Liver (tissue), 9 donors: Measurements from ENCODE around the gene TNFRSF6B. TPM values are rescaled to one million over a fixed set of nuclear protein-coding genes. Genes with fewer than 3 reads are reported as not detected.

Experiments used
- DNase-seq: peaks from one replicate; pipeline ENCODE4 v3.0.0-alpha.2; 2017; ENCODE audit warnings: low spot score
- H3K27ac ChIP-seq, 2 donors: one replicate each; pipeline ENCODE4 v1.7.0; 2013; ENCODE audit warnings: inconsistent platforms in 2 of 2, low read length in 2 of 2, control low read depth in 1 of 2, low read depth in 1 of 2, mild to moderate bottlenecking in 1 of 2
- H3K27me3 ChIP-seq, 4 donors: one replicate each; pipeline versions ENCODE4 v1.6.1 to v1.7.0; 2013; ENCODE audit warnings: low read length in 3 of 4, inconsistent platforms in 1 of 4, mild to moderate bottlenecking in 1 of 4, moderate library complexity in 1 of 4; ENCODE audit not compliant: control insufficient read depth in 4 of 4, insufficient read depth in 4 of 4
- H3K36me3 ChIP-seq, 4 donors: one replicate each; pipeline versions ENCODE4 v1.6.1 to v1.7.0; 2013; ENCODE audit warnings: low read length in 3 of 4, mild to moderate bottlenecking in 3 of 4, low read depth in 1 of 4, moderate library complexity in 1 of 4; ENCODE audit not compliant: control insufficient read depth in 4 of 4, insufficient read depth in 3 of 4
- H3K4me1 ChIP-seq, 4 donors: one replicate each; pipeline versions ENCODE4 v1.6.1 to v1.7.0; 2013; ENCODE audit warnings: low read length in 3 of 4, mild to moderate bottlenecking in 3 of 4, moderate library complexity in 1 of 4; ENCODE audit not compliant: control insufficient read depth in 4 of 4, insufficient read depth in 4 of 4
- H3K4me3 ChIP-seq, 3 donors: one replicate each; pipeline versions ENCODE4 v1.6.1 to v1.7.0; 2013; ENCODE audit warnings: low read length in 3 of 3, control low read depth in 1 of 3, low read depth in 1 of 3, mild to moderate bottlenecking in 1 of 3
- H3K9ac ChIP-seq, 2 donors: one replicate each; pipeline ENCODE4 v1.7.0; 2013; ENCODE audit warnings: low read length in 2 of 2, mild to moderate bottlenecking in 2 of 2, moderate library complexity in 2 of 2, control low read depth in 1 of 2, low read depth in 1 of 2
- H3K9me3 ChIP-seq, 4 donors: one replicate each; pipeline versions ENCODE4 v1.6.1 to v1.7.0; 2013; ENCODE audit warnings: low read length in 3 of 4; ENCODE audit not compliant: control insufficient read depth in 4 of 4
- ATF3 ChIP-seq: IDR thresholded peaks from 2 replicates; pipeline ENCODE4 v1.6.1; 2016; ENCODE audit warnings: antibody characterized with exemption
- CTCF ChIP-seq: fragments of 150-350 bp; IDR thresholded peaks from 2 replicates; pipeline ENCODE4 v1.5.1; 2017; ENCODE audit warnings: improper control_type of control experiment, low read depth, low read length; ENCODE audit not compliant: missing input control
- EGR1 ChIP-seq, 2 donors: IDR thresholded peaks; 2 replicates each; pipeline ENCODE4 v1.6.1; 2016 to 2018; ENCODE audit warnings: antibody characterized with exemption in 2 of 2, low read depth in 2 of 2
- FOXA1 ChIP-seq: IDR thresholded peaks from 2 replicates; pipeline ENCODE4 v1.6.1; 2016; ENCODE audit warnings: antibody characterized with exemption
- FOXA2 ChIP-seq: IDR thresholded peaks from 2 replicates; pipeline ENCODE4 v1.6.1; 2016; ENCODE audit warnings: antibody characterized with exemption
- GABPA ChIP-seq, 2 donors: IDR thresholded peaks in 1 of 2; conservative IDR thresholded peaks in 1 of 2; 2 replicates each; pipeline ENCODE4 v1.6.1; 2016; ENCODE audit warnings: antibody characterized with exemption in 2 of 2, mild to moderate bottlenecking in 1 of 2, moderate library complexity in 1 of 2
- HNF4A ChIP-seq, 2 donors: conservative IDR thresholded peaks; 2 replicates each; pipeline ENCODE4 v1.6.1; 2016; ENCODE audit warnings: antibody characterized with exemption in 2 of 2, mild to moderate bottlenecking in 2 of 2
- HNF4G ChIP-seq: IDR thresholded peaks from 2 replicates; pipeline ENCODE4 v1.6.1; 2016; ENCODE audit warnings: antibody characterized with exemption
- JUND ChIP-seq, 2 donors: IDR thresholded peaks; 2 replicates each; pipeline ENCODE4 v1.6.1; 2016; ENCODE audit warnings: antibody characterized with exemption in 2 of 2
- MAX ChIP-seq: IDR thresholded peaks from 2 replicates; pipeline ENCODE4 v1.6.1; 2016; ENCODE audit warnings: antibody characterized with exemption
- NR2F2 ChIP-seq: IDR thresholded peaks from 2 replicates; pipeline ENCODE4 v1.6.1; 2016; ENCODE audit warnings: antibody characterized with exemption
- RAD21 ChIP-seq, 2 donors: IDR thresholded peaks; 2 replicates each; pipeline ENCODE4 v1.6.1; 2016; ENCODE audit warnings: antibody characterized with exemption in 2 of 2, mild to moderate bottlenecking in 2 of 2
- REST ChIP-seq: IDR thresholded peaks from 2 replicates; pipeline ENCODE4 v1.6.1; 2016; ENCODE audit warnings: antibody characterized with exemption, mild to moderate bottlenecking
- RXRA ChIP-seq, 2 donors: IDR thresholded peaks; 2 replicates each; pipeline ENCODE4 v1.6.1; 2017 to 2018; ENCODE audit warnings: antibody characterized with exemption in 2 of 2, mild to moderate bottlenecking in 1 of 2
- SP1 ChIP-seq: IDR thresholded peaks from 2 replicates; pipeline ENCODE4 v1.6.1; 2018; ENCODE audit warnings: antibody characterized with exemption, mild to moderate bottlenecking
- TAF1 ChIP-seq: conservative IDR thresholded peaks from 2 replicates; pipeline ENCODE4 v1.6.1; 2016; ENCODE audit warnings: antibody characterized with exemption, mild to moderate bottlenecking
- YY1 ChIP-seq: IDR thresholded peaks from 2 replicates; pipeline ENCODE4 v1.6.1; 2016; ENCODE audit warnings: antibody characterized with exemption, mild to moderate bottlenecking
- ZBTB33 ChIP-seq: IDR thresholded peaks from 2 replicates; pipeline ENCODE4 v1.6.1; 2016; ENCODE audit warnings: antibody characterized with exemption
- WGBS: extraction: QIAGEN DNeasy Blood & Tissue Kit; methylation state at CpG from one replicate; pipeline ENCODE4 v1.1.7; 2013; 5-methylcytosine and 5-hydroxymethylcytosine counted together
- polyA plus RNA-seq, 2 donors: library from polyadenylated mRNA; stranded (reverse) in 1 of 2; unstranded in 1 of 2; fragments of 200-250 nt in 1 of 2; fragments of >200 nt in 1 of 2; fragmentation: Nextera tagmentation in 1 of 2; extraction: Ambion mirVana in 1 of 2; gene quantifications; one replicate each; pipeline versions ENCODE4 v1.2.1 to v1.2.3, GENCODE V29; 2013 to 2015
- total RNA-seq, 2 donors: library from RNA; depleted of rRNA; stranded (reverse); fragments of >200 nt; gene quantifications; one replicate each; pipeline ENCODE4 v1.2.3, GENCODE V29; 2014
- donor health status: healthy.
- donor health status: healthy.
- donor health status: healthy.
- donor health status: healthy.
- donor health status: healthy.

TNFRSF6B gene
- total and polyA plus RNA-seq, 4 donors = 0.09 to 0.73 TPM; not detected in 2

- Histone ChIP-seq H3K4me1 (peaks cover 5 to 27% (median 25%) of the 10 kb centered on the region in 4 donors), H3K9ac (no peak overlapping the region), H3K27me3 (no peaks in the 10 kb centered on the region), H3K9me3 (no peaks in the 10 kb centered on the region), H3K4me3 (peak overlapping the region in 1 of 3 donors; percentile 76), H3K36me3 (peaks cover 7 to 30% (median 14%) of the 10 kb centered on the region in 4 donors), H3K27ac (no peak overlapping the region)
- WGBS = 93% methylated on average over 17 of the region's 17 CpGs
- TF ChIP-seq ZBTB33 = no peak
- TF ChIP-seq TAF1 = no peak
- no peak for TF ChIP-seq FOXA1
- no peak for TF ChIP-seq SP1
- TF ChIP-seq HNF4G = no peak
- no peak for TF ChIP-seq RXRA (IDR thresholded peaks at IDR 0.05)
- no peak for TF ChIP-seq MAX
- no peak for TF ChIP-seq YY1
- TF ChIP-seq GABPA (IDR thresholded peaks at IDR 0.05 in 1 of 2, conservative IDR thresholded peaks at IDR 0.05 in 1 of 2) = no peak
- TF ChIP-seq NR2F2 = no peak
- no peak for TF ChIP-seq CTCF
- TF ChIP-seq FOXA2 = no peak
- no peak for DNase-seq
Observed at GRCh38 chr20:63709149-63709527, 12.7 kb downstream of the TNFRSF6B start.

GRCh38 chr20:63711085-63711645 is 14.7 kb downstream of the TNFRSF6B start:
- Histone ChIP-seq H3K36me3 (peaks cover 13 to 17% (median 14%) of the 10 kb centered on the region in 4 donors), H3K27me3 (no peaks in the 10 kb centered on the region), H3K27ac (no peak overlapping the region), H3K9ac (no peak overlapping the region), H3K4me1 (peaks cover 5 to 24% (median 23%) of the 10 kb centered on the region in 4 donors), H3K4me3 (no peak overlapping the region), H3K9me3 (peaks cover 0 to 4% (median 0%) of the 10 kb centered on the region in 4 donors)
- TF ChIP-seq GABPA (IDR thresholded peaks at IDR 0.05 in 1 of 2, conservative IDR thresholded peaks at IDR 0.05 in 1 of 2) (no peak), HNF4G (no peak), REST (no peak), YY1 (no peak), CTCF (no peak), EGR1 (IDR thresholded peaks at IDR 0.05; ENCODE audit: low read depth in 2 of 2) (no peak), MAX (no peak), JUND (IDR thresholded peaks at IDR 0.05) (no peak), RXRA (IDR thresholded peaks at IDR 0.05) (no peak), SP1 (no peak), FOXA2 (no peak), TAF1 (no peak), ZBTB33 (no peak), ATF3 (no peak), HNF4A (conservative IDR thresholded peaks at IDR 0.05) (no peak), NR2F2 (no peak), FOXA1 (no peak), RAD21 (IDR thresholded peaks at IDR 0.05) (no peak)
- DNase-seq = no peak
- 86% methylated on average over 12 of the region's 12 CpGs for WGBS
